Lower lobe of right lung (tissue), 2 donors: ENCODE results near the gene NTRK2. TPM values are rescaled to one million over a fixed set of nuclear protein-coding genes. Genes with fewer than 3 reads are reported as not detected.

Experiments
- ATAC-seq, 2 donors: fragments of 200-7000 bp; cut with Tn5 transposase; one replicate each; pipeline ENCODE4 v1.9.1; 2020 to 2022; ENCODE audit warnings: mild to moderate bottlenecking in 2 of 2, moderate library complexity in 2 of 2
- DNase-seq: peaks from one replicate; pipeline ENCODE4 v3.0.0-alpha.2; 2020
- H3K27ac ChIP-seq: fragments of 200-600 bp; one replicate; pipeline ENCODE4 v1.8.0; 2022
- H3K27me3 ChIP-seq: fragments of 200-600 bp; one replicate; pipeline ENCODE4 v1.8.0; 2022; ENCODE audit warnings: low read depth
- H3K36me3 ChIP-seq: fragments of 200-600 bp; one replicate; pipeline ENCODE4 v1.8.0; 2022; ENCODE audit warnings: mild to moderate bottlenecking
- H3K4me1 ChIP-seq: fragments of 200-600 bp; one replicate; pipeline ENCODE4 v1.8.0; 2022
- H3K4me3 ChIP-seq: fragments of 200-600 bp; one replicate; pipeline ENCODE4 v1.8.0; 2022; ENCODE audit warnings: mild to moderate bottlenecking
- H3K9me3 ChIP-seq: fragments of 200-600 bp; one replicate; pipeline ENCODE4 v1.8.0; 2022
- CTCF ChIP-seq: fragments of 200-600 bp; IDR thresholded peaks from one replicate; pipeline ENCODE4 v1.8.0; 2022; ENCODE audit warnings: antibody characterized with exemption, mild to moderate bottlenecking
- intact Hi-C: fragments of 100-400 bp; cut with DNase I; formaldehyde crosslinking; loops from one replicate; pipeline ENCODE4 v1.11.0; 2022
- total RNA-seq: library from RNA; stranded (reverse); fragmentation: NEBNext Ultra II Directional; extraction: Animal tissue kit (Norgen Biotek cat#: 25700); gene quantifications from one replicate; pipeline ENCODE4 v1.2.1, GENCODE V29; 2021
- donor health status: DM: no; HTN: yes; CAD: no; lungs with severe emphysema.

The NTRK2 gene
- total RNA-seq, 1 donor from 2014 or later: 7.7 TPM

DNA sequence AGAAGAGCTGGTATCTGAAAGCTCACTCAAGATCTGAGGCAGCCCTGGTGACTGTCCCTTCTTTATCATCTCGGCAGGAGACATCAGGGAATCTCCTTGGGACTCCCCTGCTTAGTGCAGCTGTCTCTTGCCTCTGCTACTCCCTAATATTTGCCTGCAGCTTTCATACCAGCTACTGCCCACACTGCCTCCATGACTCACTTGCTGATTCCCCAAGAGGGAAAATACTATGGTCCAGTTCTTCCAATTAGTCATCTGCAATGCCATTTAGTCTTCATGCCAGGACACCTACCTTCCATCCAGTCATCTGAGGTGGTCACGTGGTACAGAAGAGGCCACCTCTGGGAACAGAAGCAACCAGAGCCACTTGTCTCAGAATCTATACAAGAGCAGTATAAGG lies 270.8 kb downstream of the NTRK2 start:
- DNase-seq: no peak
- no peak for TF ChIP-seq CTCF
- intact Hi-C loops: no loop called here

DNA sequence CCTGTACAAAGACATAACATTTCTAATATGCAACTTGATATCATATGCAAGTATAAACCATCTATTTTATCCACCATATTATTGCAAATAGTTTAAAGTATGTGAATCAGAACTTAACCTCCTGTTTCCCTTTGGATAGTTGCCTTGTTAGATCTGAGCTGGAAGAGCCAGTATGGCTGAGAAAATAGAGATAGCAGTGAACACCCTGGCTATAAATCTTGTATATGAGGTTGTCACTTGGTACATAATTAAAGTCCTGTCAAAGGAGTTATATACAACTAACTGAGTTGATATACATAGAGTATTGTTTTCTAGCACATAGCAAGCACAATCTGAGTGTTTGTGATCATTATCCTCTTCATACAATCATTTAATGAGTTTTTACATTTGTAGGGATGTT lies 272.3 kb downstream of the NTRK2 start:
- ATAC-seq (no peak), DNase-seq (no peak)
- no peaks in the 10 kb centered on the region for H3K27me3 ChIP-seq
- intact Hi-C loops: no loop called here
- no peaks in the 10 kb centered on the region for H3K9me3 ChIP-seq
- no peak overlapping the region for H3K27ac ChIP-seq
- no peak overlapping the region for H3K4me3 ChIP-seq
- H3K36me3 ChIP-seq: no peaks in the 10 kb centered on the region
- TF ChIP-seq CTCF: no peak
- H3K4me1 ChIP-seq: no peaks in the 10 kb centered on the region

More for the DNA sequence above, 270.8 kb downstream of the NTRK2 start:
- no peaks in the 10 kb centered on the region for H3K4me1 ChIP-seq
- ATAC-seq: no peak
- no peaks in the 10 kb centered on the region for H3K27me3 ChIP-seq
- no peak overlapping the region for H3K27ac ChIP-seq
- H3K9me3 ChIP-seq: no peaks in the 10 kb centered on the region
- no peaks in the 10 kb centered on the region for H3K36me3 ChIP-seq
- no peak overlapping the region for H3K4me3 ChIP-seq

GRCh38 chr9:84943482-84944050 lies 274.0 kb downstream of the NTRK2 start:
- H3K27ac ChIP-seq: no peak overlapping the region
- no peak for DNase-seq
- H3K4me3 ChIP-seq: no peak overlapping the region
- intact Hi-C loops: no loop called here
- no peaks in the 10 kb centered on the region for H3K4me1 ChIP-seq
- no peaks in the 10 kb centered on the region for H3K27me3 ChIP-seq
- TF ChIP-seq CTCF: no peak
- ATAC-seq: no peak
- no peaks in the 10 kb centered on the region for H3K9me3 ChIP-seq
- no peaks in the 10 kb centered on the region for H3K36me3 ChIP-seq

DNA sequence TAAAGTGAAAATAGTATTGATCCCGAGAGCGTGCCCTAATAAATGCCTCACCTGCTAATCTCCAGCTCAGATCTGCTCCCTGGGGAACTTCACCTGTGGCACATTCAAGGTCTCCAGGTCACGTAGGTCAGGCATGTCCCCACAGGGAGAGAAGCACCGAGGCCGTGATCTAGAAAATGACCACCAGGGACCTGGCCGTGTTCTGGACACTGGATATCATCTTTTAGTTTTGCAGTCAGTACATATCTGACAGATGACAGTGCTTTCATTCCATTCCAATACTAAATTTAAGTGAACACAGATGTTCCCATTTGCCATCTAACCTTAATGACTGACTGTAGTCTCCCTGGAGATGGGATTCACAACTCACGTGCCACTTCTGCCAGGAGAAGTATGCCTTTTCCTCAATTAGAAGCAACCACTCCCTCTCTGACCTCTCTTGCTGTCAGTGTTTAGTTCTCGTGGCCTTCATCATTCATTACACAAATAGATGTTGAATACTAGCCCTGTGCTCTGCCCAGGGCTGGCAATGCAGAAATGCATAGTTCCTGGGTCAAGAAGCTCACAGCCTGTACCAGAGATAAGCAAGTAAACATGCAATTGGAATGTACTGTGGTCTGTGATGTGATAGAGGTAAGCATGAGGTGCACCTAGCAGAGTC lies 276.5 kb downstream of the NTRK2 start:
- no peaks in the 10 kb centered on the region for H3K27me3 ChIP-seq
- ATAC-seq: no peak
- intact Hi-C loops: no loop called here
- DNase-seq: no peak
- no peaks in the 10 kb centered on the region for H3K4me1 ChIP-seq
- H3K36me3 ChIP-seq: no peaks in the 10 kb centered on the region
- no peak overlapping the region for H3K4me3 ChIP-seq
- H3K9me3 ChIP-seq: no peaks in the 10 kb centered on the region
- no peak for TF ChIP-seq CTCF
- no peak overlapping the region for H3K27ac ChIP-seq

DNA sequence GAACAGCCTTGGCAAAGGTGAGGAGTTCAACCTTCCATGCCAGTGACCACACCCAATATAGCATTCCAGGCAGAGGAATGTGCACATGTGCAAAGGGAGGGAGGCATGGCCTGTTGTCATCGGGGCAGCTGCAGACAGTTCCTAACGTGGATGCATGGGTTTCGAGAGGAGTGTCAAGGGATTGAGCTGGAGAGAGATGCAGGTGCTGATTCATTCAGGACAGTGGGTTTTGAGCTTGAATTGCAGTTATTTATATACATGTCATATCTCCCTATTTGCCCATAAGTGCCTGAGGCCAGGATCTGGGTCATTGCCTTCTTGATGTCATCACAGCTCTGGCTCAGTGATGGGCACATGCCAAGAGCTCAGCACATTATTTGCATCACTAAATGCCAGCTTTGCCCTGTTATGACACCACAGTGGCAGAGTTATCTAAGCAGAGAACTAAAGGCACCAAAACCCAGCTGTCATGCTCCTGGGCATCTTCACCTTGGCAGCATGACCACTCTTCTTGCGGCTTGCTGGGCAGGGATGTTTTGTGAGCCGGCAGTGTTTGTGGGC lies 278.0 kb downstream of the NTRK2 start:
- no peak overlapping the region for H3K27ac ChIP-seq
- no peak for TF ChIP-seq CTCF
- no peaks in the 10 kb centered on the region for H3K27me3 ChIP-seq
- ATAC-seq (peak in 1 of 2 donors; percentile 59), DNase-seq (no peak)
- no peaks in the 10 kb centered on the region for H3K4me1 ChIP-seq
- H3K9me3 ChIP-seq: no peaks in the 10 kb centered on the region
- intact Hi-C loops: no loop called here
- H3K36me3 ChIP-seq: no peaks in the 10 kb centered on the region
- H3K4me3 ChIP-seq: no peak overlapping the region
